Measurements from ENCODE around the gene SUN1. TPM values are rescaled to one million over a fixed set of nuclear protein-coding genes. Genes with fewer than 3 reads are reported as not detected.

The SUN1 gene
- polyA plus RNA-seq, 1 of the 3 experiments (the other 2 are of a cell fraction) = 369 TPM

- TF ChIP-seq ZBTB33 (IDR thresholded peaks at IDR 0.05; ENCODE audit: borderline replicate concordance, low read depth) = no peak
- no peak for TF ChIP-seq CHD2 (IDR thresholded peaks at IDR 0.05; ENCODE audit: low read length, partially characterized antibody)
Observed at GRCh38 chr7:900331-901040, 68.2 kb downstream of the SUN1 start (continued).

GRCh38 chr7:901041-901387 is 68.7 kb downstream of the SUN1 start:
- Histone ChIP-seq H3K9me2 (no peaks in the 10 kb centered on the region), H3K4me1 (ENCODE audit: control insufficient read depth in 1 of 2, insufficient read depth in 2 of 2, low read depth in 1 of 2, low read length in 1 of 2) (peaks cover 14 to 19% of the 10 kb centered on the region in 2 experiments; a peak in 3 of 4 replicates), H3K27me3 (ENCODE audit: insufficient read depth) (no peaks in the 10 kb centered on the region), H3F3A (replicated peaks; ENCODE audit: insufficient read depth) (peaks cover 9% of the 10 kb centered on the region), H3K4me2 (peak overlapping the region; percentile 57), H3K4me3 (ENCODE audit: low read depth in 2 of 2, low read length in 1 of 2) (no peak overlapping the region), H3K9me3 (no peaks in the 10 kb centered on the region), H2AFZ (ENCODE audit: low read depth) (peak overlapping the region; percentile 30; the same call in 1 of the 2 replicates), H4K20me1 (ENCODE audit: insufficient read depth) (no peaks in the 10 kb centered on the region), H3K36me3 (replicated peaks in 1 of 2; ENCODE audit: control insufficient read depth in 1 of 2, insufficient read depth in 2 of 2, low read length in 1 of 2) (peaks cover 0 to 18% of the 10 kb centered on the region in 2 experiments), H3K9ac (0 out of 2 replicates have a peak overlapping the region, but pooled peaks have one; percentile 2), H3K27ac (ENCODE audit: low read depth in 2 of 2, low read length in 1 of 2) (peak overlapping the region in 1 of 2 experiments; percentile 39; a peak in 1 of 4 replicates), H3K79me2 (ENCODE audit: insufficient read depth) (no peaks in the 10 kb centered on the region)
- CTCF ChIA-PET = interaction anchor here (0.6 to 3.6 kb wide), 10 partner anchors 9 to 729 kb away, joined by 3 to 15 read pairs (median 4); partner anchors contain the start of gene GPR146
- DNase-seq = no peak
- TF ChIP-seq USF1 (IDR thresholded peaks at IDR 0.05; ENCODE audit: borderline replicate concordance, low read depth) (no peak), EP300 (IDR thresholded peaks at IDR 0.05; ENCODE audit: borderline replicate concordance in 1 of 2, low read depth in 1 of 2, low read length in 1 of 2) (no peak), FOSL2 (IDR thresholded peaks at IDR 0.05; ENCODE audit: borderline replicate concordance, low read depth) (no peak), SIN3A (IDR thresholded peaks at IDR 0.05; ENCODE audit: borderline replicate concordance, low read depth, low read length) (no peak), YY1 (IDR thresholded peaks at IDR 0.05; ENCODE audit: low read depth) (no peak), CTCF (IDR thresholded peaks at IDR 0.05) (no peak), GATA2 (CRISPR knock-in tag; IDR thresholded peaks at IDR 0.05) (no peak), MXI1 (IDR thresholded peaks at IDR 0.05; ENCODE audit: low read depth, low read length) (no peak), RCOR1 (IDR thresholded peaks at IDR 0.05; ENCODE audit: low read length) (no peak), TAF1 (IDR thresholded peaks at IDR 0.05; ENCODE audit: borderline replicate concordance, low read depth, low read length) (no peak), MEF2A (IDR thresholded peaks at IDR 0.05; ENCODE audit: borderline replicate concordance, low read depth) (no peak), IRF3 (IDR thresholded peaks at IDR 0.05; ENCODE audit: low read depth, low read length) (no peak), NRF1 (IDR thresholded peaks at IDR 0.05; ENCODE audit: low read depth, low read length) (no peak), ZBTB33 (IDR thresholded peaks at IDR 0.05; ENCODE audit: borderline replicate concordance, low read depth) (no peak)
- POLR2A ChIA-PET = interaction anchor here (1.2 to 1.5 kb wide), 3 partner anchors 9 to 133 kb away, joined by 3 to 5 read pairs (median 4); partner anchors contain the start of gene GET4
- 74% methylated on average over 6 of the region's 8 CpGs for WGBS (ENCODE audit: low lambda C conversion rate)
